NCI-H2029 treated with DMSO at 0.1 percent for 48 hours (cell line): ENCODE data around the gene PIAS4.

Source experiments
- DNase-seq: peaks from one replicate; lab custom pipeline; 2025; lab: John Stamatoyannopoulos, UW

Gene PIAS4

GRCh38 chr19:4059891-4060620 lies 52.5 kb downstream of the PIAS4 start:
- no peak for DNase-seq

DNA sequence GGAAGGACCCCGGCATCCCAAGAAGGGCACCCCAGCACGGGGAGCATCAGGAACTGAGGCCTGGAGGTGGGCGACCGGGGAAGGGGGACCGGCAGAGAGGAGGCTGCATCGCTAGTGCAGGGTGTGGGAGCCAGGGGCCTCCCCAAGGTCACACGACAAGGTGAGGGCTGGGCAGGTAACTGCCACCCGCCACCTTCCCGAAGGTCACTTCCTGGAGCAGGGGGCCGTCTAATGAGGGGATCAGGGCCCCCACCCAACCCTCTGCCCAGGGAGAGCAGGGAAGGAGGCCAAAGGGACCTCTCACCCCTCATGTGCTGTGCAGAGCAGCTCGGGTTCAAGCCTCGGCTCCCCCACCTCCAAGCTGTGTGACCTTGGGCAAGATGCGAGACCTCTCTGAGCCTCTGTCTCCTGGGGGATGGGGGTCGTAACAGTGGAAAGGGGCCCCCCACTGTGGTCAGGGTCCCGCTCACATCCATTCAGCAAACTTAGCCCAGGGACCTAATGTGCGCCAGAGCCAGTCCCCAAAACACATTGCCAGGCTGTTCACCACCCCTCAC lies 53.2 kb downstream of the PIAS4 start:
- DNase-seq = no peak

GRCh38 chr19:4061178-4061682 lies 53.7 kb downstream of the PIAS4 start:
- DNase-seq = no peak

- peak; percentile 61 for DNase-seq
Observed at GRCh38 chr19:4061683-4062418, 54.3 kb downstream of the PIAS4 start.

DNA sequence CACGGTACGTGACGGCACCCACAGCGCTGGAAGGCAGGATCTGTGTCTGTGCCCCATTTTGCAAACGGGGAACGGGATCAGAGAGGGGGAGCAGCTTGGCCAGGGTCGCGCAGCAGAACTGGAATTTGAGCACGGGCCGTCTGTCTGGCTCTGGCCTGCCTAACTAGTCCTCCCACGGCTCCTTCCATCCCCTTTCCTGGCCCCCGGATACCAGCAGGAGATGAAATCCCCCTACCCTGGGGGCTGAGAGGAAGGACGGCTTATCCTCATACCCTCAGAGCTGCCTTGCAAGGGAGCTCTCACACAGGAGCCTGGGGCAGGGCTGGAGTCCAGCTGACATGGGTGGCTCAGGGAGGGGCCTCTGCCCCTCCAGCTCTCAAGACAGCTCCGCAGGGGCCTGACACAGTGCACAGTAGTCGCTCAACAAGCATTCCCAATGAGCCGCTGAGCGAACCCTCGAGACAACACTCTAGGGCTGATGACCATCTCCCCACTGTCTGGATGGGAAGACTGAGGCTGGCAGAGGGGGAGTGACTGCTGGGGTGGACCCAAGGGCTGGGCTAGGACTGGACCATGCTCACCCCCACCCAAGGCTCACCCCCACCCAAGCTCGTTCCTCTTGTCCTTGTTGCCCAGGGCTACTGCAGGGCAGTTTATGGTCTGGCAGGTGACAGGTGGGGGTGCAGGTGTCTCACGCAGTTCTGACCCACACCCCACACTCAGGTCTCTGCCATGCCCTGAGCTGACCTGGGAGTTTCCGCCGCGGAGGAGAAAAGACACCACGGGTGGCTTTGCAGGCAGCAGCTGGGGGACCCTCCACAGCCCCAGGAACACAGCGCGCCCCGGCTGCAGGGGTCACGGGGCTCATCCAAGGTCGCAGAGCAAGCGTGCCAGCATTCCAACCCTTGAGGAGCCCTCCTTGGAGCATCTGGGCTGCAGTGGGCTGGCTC lies 55.2 kb downstream of the PIAS4 start:
- no peak for DNase-seq

- no peak for DNase-seq
Observed at GRCh38 chr19:4063369-4064148, 56.0 kb downstream of the PIAS4 start.

- no peak for DNase-seq
Observed at GRCh38 chr19:4064149-4064495, 56.6 kb downstream of the PIAS4 start.

GRCh38 chr19:4064496-4065260 lies 57.1 kb downstream of the PIAS4 start:
- DNase-seq = no peak

GRCh38 chr19:4065430-4066175 lies 58.1 kb downstream of the PIAS4 start:
- peak; percentile 69 for DNase-seq

GRCh38 chr19:4066176-4066606 lies 58.7 kb downstream of the PIAS4 start:
- no peak for DNase-seq

- DNase-seq = peak; percentile 29
Observed at GRCh38 chr19:4066682-4067395, 59.3 kb downstream of the PIAS4 start, which contains the start of gene ZBTB7A. TSS of gene ZBTB7A (minus strand) at chr19:4066899. CDS start at chr19:4055232, 11,667 bp downstream.

DNA sequence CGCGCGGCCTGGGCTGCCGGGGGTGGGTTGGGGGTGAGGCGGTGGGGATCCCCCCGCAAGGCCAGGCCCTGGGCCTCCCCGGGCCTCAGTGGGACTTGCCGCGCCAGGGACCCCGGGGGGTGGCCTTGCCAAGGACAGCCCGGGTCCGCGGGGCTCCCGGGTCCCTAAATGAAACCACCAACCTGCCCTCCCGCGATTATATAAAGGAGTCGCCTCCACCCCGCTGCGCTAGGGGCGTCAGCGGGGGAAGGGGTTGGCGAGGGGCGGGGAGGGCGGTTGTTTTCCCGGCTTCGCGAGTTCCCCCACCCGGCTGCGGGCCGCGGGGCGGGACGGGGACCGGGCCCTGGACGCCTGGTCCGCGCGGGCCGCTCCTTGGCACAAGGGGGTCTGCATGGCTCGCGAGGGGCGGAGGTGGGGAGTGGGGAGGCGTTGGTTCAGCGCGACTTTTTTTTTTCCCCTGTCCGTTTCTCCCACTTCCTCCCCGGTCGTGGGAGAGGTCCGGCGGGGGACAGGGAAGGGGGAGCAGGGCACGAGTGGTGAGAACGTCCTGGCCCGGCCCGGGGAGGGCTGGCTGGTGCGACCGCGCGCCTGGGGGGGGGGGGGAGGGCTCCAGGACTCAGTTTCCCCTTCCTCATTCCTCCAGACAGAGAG lies 60.0 kb downstream of the PIAS4 start:
- DNase-seq = no peak

- DNase-seq = no peak
Observed at GRCh38 chr19:4068047-4068966, 60.8 kb downstream of the PIAS4 start.

DNA sequence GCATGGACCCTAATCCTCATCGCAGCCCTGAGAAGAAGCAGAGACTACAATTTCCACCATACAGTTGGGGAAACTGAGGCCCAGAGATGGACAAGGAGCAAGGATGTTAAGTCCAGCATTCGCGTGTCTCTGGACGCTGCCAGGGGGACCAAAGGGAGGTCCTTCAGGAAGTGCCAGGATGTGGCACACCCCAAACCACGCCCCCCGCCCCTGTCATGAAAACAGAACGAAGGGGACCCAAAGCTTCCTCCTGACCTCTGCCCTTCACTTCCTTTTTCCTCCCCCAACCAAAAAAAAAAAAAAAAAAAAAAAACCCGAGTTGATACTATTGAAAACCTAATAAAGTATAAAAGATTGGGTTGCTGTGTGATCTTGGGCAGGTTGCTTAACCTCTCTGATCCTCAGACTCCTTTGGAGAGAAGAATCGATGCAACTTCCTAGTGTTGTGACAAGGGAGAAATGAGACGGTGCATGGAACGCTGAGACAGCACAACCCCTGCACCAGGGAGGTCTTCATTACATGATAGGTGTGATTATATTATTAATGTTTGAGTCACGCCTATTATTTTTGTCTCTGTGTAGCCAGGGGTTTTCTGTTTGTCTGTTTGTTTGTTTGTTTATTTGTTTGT lies 61.9 kb downstream of the PIAS4 start:
- no peak for DNase-seq

DNA sequence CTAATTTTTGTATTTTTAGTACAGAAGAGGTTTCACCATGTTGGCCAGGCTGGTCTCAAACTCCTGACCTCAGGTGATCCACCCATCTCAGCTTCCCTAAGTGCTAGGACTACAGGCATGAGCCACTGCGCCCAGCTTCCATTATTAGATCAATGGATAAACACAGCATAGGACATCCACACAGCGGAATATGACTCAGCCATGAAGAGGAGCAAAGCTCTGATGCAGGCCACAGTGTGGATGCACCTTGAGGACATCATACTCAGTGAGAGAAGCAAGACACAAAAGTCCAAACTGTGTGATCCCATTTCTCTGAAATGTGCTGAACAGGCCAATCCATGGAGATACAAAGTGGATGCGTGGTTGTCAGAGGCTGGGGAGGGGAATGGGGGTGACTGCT lies 64.1 kb downstream of the PIAS4 start:
- no peak for DNase-seq

DNA sequence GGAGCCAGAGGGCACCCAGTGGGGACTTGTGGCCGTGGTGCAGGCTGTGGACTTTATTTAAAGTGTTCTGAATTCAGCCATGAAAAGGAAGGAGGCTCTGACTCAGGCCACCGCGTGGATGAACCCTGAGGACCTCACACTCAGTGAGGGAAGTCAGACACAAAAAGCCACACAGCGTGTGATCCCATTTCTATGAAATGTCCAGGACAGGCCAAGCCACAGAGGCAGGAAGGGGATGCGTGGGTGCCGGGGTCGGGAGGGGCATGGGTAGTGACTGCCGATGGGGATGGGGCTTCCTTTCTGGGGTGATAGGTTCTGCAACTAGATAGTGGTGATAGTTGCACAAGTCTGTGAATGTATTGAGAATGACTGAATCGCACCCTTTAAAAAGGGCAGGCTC lies 67.8 kb downstream of the PIAS4 start:
- no peak for DNase-seq

GRCh38 chr19:4077007-4077374 lies 69.5 kb downstream of the PIAS4 start:
- DNase-seq = no peak
